Fibroblast of mammary gland (primary cell): ENCODE results near the gene MED15.

Experiments
- DNase-seq: peaks from one replicate; pipeline ENCODE4 v3.0.0-alpha.2; 2010; ENCODE audit warnings: low read depth
- H3K4me3 ChIP-seq: 2 replicates; pipeline ENCODE4 v1.5.1; 2011; ENCODE audit warnings: low read depth, mild to moderate bottlenecking, low read length, moderate library complexity; ENCODE audit not compliant: control insufficient read depth
- CTCF ChIP-seq: conservative IDR thresholded peaks from 2 replicates; pipeline ENCODE4 v1.5.1; 2011; ENCODE audit warnings: low read depth, low read length, inconsistent platforms; ENCODE audit not compliant: control insufficient read depth, insufficient read depth

MED15 gene

GRCh38 chr22:20624161-20624616 is 116.8 kb downstream of the MED15 start:
- TF ChIP-seq CTCF = no peak
- DNase-seq = peak; percentile 49
- H3K4me3 ChIP-seq = no peak overlapping the region

- no peak for TF ChIP-seq CTCF
Measured at GRCh38 chr22:20625270-20625669, 117.9 kb downstream of the MED15 start.

DNA sequence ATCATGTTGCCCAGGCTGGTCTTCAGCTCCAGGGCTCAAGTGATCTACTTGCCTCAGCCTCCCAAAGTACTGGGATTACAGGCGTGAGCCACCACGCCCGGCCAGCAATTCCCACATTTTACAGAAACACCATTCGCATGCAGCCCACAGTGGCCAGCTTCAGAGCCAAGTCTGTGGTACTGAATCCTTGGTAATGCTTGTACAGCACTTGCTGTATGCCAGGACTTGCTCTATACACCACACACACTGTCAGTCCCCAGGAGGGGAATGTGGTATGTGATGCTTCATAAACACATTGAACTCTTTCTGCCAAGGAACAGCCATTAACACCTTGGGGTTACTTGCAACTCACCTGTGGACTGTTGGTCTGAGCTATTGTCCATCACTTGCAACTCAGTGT is 119.4 kb downstream of the MED15 start:
- DNase-seq = no peak
- no peak for TF ChIP-seq CTCF

More at GRCh38 chr22:20625270-20625669, 117.9 kb downstream of the MED15 start:
- no peak for DNase-seq
- H3K4me3 ChIP-seq = no peak overlapping the region

GRCh38 chr22:20627432-20627831 is 120.0 kb downstream of the MED15 start:
- no peak overlapping the region for H3K4me3 ChIP-seq
- TF ChIP-seq CTCF = no peak
- DNase-seq = no peak

More for the DNA sequence above, 119.4 kb downstream of the MED15 start:
- H3K4me3 ChIP-seq = no peak overlapping the region

DNA sequence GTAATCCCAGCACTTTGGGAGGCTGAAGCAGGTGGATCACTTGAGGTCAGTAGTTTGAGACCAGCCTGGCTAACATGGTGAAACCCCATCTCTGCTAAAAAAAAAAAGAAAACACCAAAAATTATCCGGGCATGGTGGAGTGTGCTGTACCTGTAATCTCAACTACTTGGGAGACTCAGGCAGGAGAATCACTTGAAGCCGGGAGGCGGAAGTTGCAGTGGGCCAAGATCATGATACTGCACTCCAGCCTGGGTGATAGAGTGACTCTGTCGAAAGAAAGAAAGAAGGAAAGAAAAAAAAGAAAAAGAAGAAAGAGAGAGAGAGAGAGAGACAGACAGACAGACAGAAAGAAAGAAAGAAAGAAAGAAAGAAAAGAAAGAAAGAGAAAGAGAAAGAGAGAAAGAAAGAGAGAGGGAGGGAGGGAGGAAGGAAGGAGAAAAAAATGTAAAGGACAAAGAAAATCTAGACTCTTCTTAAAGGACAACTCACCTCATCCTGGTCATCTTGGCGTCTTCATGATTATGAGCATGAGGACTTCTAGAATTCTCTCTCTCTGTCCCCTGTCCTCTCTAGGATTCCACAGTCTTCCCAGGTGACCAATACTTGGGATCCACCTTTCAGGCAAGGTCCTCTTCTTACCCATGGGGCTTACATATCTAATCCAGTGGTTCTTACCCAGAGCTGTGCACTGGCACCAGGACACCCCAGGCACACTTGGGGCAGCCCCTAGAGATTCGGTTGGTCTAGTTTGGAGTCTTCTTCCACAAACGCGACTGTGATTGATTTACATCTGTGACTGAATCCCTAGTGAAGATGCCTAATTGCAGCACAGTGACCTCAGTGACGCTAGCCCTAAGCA is 120.9 kb downstream of the MED15 start:
- DNase-seq = no peak
- H3K4me3 ChIP-seq = no peak overlapping the region
- TF ChIP-seq CTCF = no peak

GRCh38 chr22:20629401-20629800 is 122.0 kb downstream of the MED15 start:
- TF ChIP-seq CTCF = no peak
- H3K4me3 ChIP-seq = no peak overlapping the region
- no peak for DNase-seq
